Mesenteric fat pad (tissue), 1 donor: ENCODE measurements around the gene POU2F1. TPM values are rescaled to one million over a fixed set of nuclear protein-coding genes. Genes with fewer than 3 reads are reported as not detected.

ENCODE experiments used
- DNase-seq: peaks from one replicate; pipeline ENCODE4 v3.0.0-alpha.2; 2020; ENCODE audit warnings: low spot score
- total RNA-seq: library from RNA; stranded (reverse); fragmentation: NEBNext Ultra II Directional; extraction: Animal tissue kit (Norgen Biotek cat#: 25700); gene quantifications from one replicate; pipeline ENCODE4 v1.2.1, GENCODE V29; 2021
- donor health status: DM: yes; HTN: yes; CAD: no.

The POU2F1 gene
- total RNA-seq, 1 donor from 2014 or later = 18.8 TPM

GRCh38 chr1:167360120-167360519 lies 139.4 kb downstream of the POU2F1 start:
- DNase-seq = no peak

GRCh38 chr1:167362638-167363037 lies 142.0 kb downstream of the POU2F1 start:
- DNase-seq = no peak

GRCh38 chr1:167364826-167365225 lies 144.1 kb downstream of the POU2F1 start:
- no peak for DNase-seq

- no peak for DNase-seq
These were observed 144.7 kb downstream of the POU2F1 start for GRCh38 chr1:167365360-167365759.

- DNase-seq = no peak
These were observed 147.0 kb downstream of the POU2F1 start for GRCh38 chr1:167367705-167368104.

- no peak for DNase-seq
These were observed 148.5 kb downstream of the POU2F1 start for GRCh38 chr1:167369175-167369574.

GRCh38 chr1:167369933-167370332 lies 149.2 kb downstream of the POU2F1 start:
- DNase-seq = no peak

GRCh38 chr1:167371030-167371429 lies 150.3 kb downstream of the POU2F1 start:
- no peak for DNase-seq

GRCh38 chr1:167373398-167373797 lies 152.7 kb downstream of the POU2F1 start:
- DNase-seq = no peak

GRCh38 chr1:167373986-167374385 lies 153.3 kb downstream of the POU2F1 start:
- no peak for DNase-seq

GRCh38 chr1:167375949-167376348 lies 155.3 kb downstream of the POU2F1 start:
- DNase-seq = no peak

- no peak for DNase-seq
These were observed 166.7 kb downstream of the POU2F1 start for GRCh38 chr1:167387251-167387910.

- no peak for DNase-seq
These were observed 168.3 kb downstream of the POU2F1 start for GRCh38 chr1:167388976-167389375.

- no peak for DNase-seq
These were observed 171.6 kb downstream of the POU2F1 start for GRCh38 chr1:167392200-167392696.

- DNase-seq = no peak
These were observed 179.8 kb downstream of the POU2F1 start for GRCh38 chr1:167400359-167400953.

- no peak for DNase-seq
These were observed 180.7 kb downstream of the POU2F1 start for GRCh38 chr1:167401260-167401873.

GRCh38 chr1:167404161-167404888 lies 183.6 kb downstream of the POU2F1 start:
- no peak for DNase-seq

- no peak for DNase-seq
These were observed 184.2 kb downstream of the POU2F1 start for GRCh38 chr1:167404908-167405307.

GRCh38 chr1:167408355-167408754 lies 187.7 kb downstream of the POU2F1 start:
- DNase-seq = no peak

- DNase-seq = no peak
These were observed 188.5 kb downstream of the POU2F1 start for GRCh38 chr1:167409183-167409582.

- no peak for DNase-seq
These were observed 191.4 kb downstream of the POU2F1 start for GRCh38 chr1:167412072-167412471.

- no peak for DNase-seq
These were observed 192.2 kb downstream of the POU2F1 start for GRCh38 chr1:167412920-167413319.
